Esophagus squamous epithelium (tissue), 5 donors: ENCODE data around the gene NRIP1. TPM values are rescaled to one million over a fixed set of nuclear protein-coding genes. Genes with fewer than 3 reads are reported as not detected.

Experiments used
- DNase-seq: peaks from one replicate; lab custom pipeline; 2025; lab: John Stamatoyannopoulos, UW
- H3K27ac ChIP-seq, 4 donors: fragments of 200-600 bp; sonication (generic); one replicate each; pipeline ENCODE4 v1.5.1; 2016 to 2019; ENCODE audit warnings: mild to moderate bottlenecking in 1 of 4
- H3K27me3 ChIP-seq, 4 donors: fragments of 200-600 bp; sonication (generic); 1 replicate in 3 of 4; 2 replicates in 1 of 4; pipeline versions ENCODE4 v1.5.1 to v1.6.0; 2017 to 2021; ENCODE audit warnings: antibody characterized with exemption in 1 of 4
- H3K36me3 ChIP-seq, 3 donors: fragments of 200-600 bp; sonication (generic); one replicate each; pipeline ENCODE4 v1.5.1; 2016 to 2019
- H3K4me1 ChIP-seq, 3 donors: fragments of 200-600 bp; sonication (generic); one replicate each; pipeline ENCODE4 v1.5.1; 2017 to 2019
- H3K4me3 ChIP-seq, 4 donors: fragments of 200-600 bp; sonication (generic); 1 replicate in 3 of 4; 2 replicates in 1 of 4; pipeline ENCODE4 v1.5.1; 2016 to 2019; ENCODE audit warnings: mild to moderate bottlenecking in 2 of 4, moderate library complexity in 1 of 4
- H3K9me3 ChIP-seq, 3 donors: fragments of 200-600 bp; sonication (generic); one replicate each; pipeline ENCODE4 v1.5.1; 2016 to 2019
- POLR2A ChIP-seq, 4 donors: fragments of 450-650 bp; IDR thresholded peaks; one replicate each; pipeline ENCODE4 v1.6.1; 2017; ENCODE audit warnings: antibody characterized with exemption in 4 of 4, mild to moderate bottlenecking in 4 of 4, moderate library complexity in 3 of 4
- WGBS, 2 donors: methylation state at CpG; one replicate each; pipeline ENCODE4 v1.1.5; 2018; 5-methylcytosine and 5-hydroxymethylcytosine counted together
- intact Hi-C: fragments of 100-400 bp; cut with DNase I; formaldehyde crosslinking; loops from one replicate; pipeline ENCODE4 v1.15.0; 2022
- total RNA-seq, 4 donors: library from RNA; depleted of rRNA; stranded (reverse); fragments of >200 nt; gene quantifications; one replicate each; pipeline ENCODE4 v1.1.0, GENCODE V29; 2016
- TF ChIP-seq, protein P1 (sequence below), 6 experiments: fragments of 450-650 bp in 4 of 6; fragments of 200-600 bp in 2 of 6; sonication (generic) in 2 of 6; IDR thresholded peaks; one replicate each; pipeline ENCODE4 v1.5.1; 2016 to 2019; ENCODE audit warnings: antibody characterized with exemption in 6 of 6, mild to moderate bottlenecking in 4 of 6, moderate library complexity in 4 of 6
- donor health status: DM: yes; HTN: yes; CAD: no.

NRIP1 gene
- total RNA-seq, 4 donors from 2014 or later, result 13.2 to 37.0 (median 31.1) TPM

- Histone ChIP-seq H3K36me3 (no peaks in the 10 kb centered on the region), H3K27ac (no peak overlapping the region), H3K4me1 (peaks cover 3 to 37% (median 15%) of the 10 kb centered on the region in 3 donors), H3K9me3 (no peaks in the 10 kb centered on the region), H3K27me3 (no peaks in the 10 kb centered on the region), H3K4me3 (peak overlapping the region in 1 of 4 donors; percentile 31)
- no peak for TF ChIP-seq POLR2A (IDR thresholded peaks at IDR 0.05)
- TF ChIP-seq, protein P1, sequence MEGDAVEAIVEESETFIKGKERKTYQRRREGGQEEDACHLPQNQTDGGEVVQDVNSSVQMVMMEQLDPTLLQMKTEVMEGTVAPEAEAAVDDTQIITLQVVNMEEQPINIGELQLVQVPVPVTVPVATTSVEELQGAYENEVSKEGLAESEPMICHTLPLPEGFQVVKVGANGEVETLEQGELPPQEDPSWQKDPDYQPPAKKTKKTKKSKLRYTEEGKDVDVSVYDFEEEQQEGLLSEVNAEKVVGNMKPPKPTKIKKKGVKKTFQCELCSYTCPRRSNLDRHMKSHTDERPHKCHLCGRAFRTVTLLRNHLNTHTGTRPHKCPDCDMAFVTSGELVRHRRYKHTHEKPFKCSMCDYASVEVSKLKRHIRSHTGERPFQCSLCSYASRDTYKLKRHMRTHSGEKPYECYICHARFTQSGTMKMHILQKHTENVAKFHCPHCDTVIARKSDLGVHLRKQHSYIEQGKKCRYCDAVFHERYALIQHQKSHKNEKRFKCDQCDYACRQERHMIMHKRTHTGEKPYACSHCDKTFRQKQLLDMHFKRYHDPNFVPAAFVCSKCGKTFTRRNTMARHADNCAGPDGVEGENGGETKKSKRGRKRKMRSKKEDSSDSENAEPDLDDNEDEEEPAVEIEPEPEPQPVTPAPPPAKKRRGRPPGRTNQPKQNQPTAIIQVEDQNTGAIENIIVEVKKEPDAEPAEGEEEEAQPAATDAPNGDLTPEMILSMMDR (IDR thresholded peaks at IDR 0.05), result no peak
- 61 to 62% methylated on average over 2 of the region's 2 CpGs for WGBS, 2 donors
- intact Hi-C loops, result no loop called here
- DNase-seq, result no peak
These were observed 60.0 kb downstream of the NRIP1 start for GRCh38 chr21:15004721-15005370.

DNA sequence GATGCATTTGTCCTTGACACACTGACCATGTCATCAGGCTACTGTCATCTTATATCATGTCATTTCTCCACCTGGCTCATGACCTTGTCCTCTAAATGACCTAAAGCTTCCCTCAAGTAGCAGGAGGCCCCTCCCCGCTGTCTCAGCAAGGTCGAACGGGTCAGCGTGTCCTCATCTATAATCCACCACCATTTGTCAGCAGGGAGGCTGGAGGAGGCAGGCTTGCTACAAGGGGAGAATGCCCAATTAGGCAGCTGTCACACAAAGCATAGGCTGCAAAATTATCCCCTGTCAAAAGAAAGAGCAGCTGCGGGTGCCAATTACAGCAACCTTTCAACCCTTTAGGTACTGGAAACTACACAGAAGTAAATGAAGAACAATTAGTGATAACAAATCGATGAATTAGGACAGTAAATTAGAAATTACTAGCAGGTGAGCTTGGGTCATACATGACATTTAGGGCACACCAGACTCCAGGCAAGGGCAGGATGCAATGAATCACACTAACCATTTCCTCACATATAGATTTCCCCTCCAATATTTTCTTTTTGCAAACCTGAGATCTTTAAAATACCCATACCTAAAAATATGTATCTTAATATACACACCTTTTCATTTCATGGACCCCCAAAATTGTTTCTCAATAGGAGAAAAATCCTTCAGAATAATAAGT lies 61.2 kb downstream of the NRIP1 start:
- TF ChIP-seq POLR2A (IDR thresholded peaks at IDR 0.05), result no peak
- TF ChIP-seq, protein P1 (IDR thresholded peaks at IDR 0.05), result no peak
- Histone ChIP-seq H3K4me1 (peaks cover 3 to 37% (median 15%) of the 10 kb centered on the region in 3 donors), H3K27me3 (no peaks in the 10 kb centered on the region), H3K9me3 (no peaks in the 10 kb centered on the region), H3K4me3 (no peak overlapping the region), H3K27ac (no peak overlapping the region), H3K36me3 (no peaks in the 10 kb centered on the region)
- 83 to 90% methylated on average over 5 to 6 of the region's 6 CpGs for WGBS, 2 donors
- intact Hi-C loops, result no loop called here
- DNase-seq, result no peak

DNA sequence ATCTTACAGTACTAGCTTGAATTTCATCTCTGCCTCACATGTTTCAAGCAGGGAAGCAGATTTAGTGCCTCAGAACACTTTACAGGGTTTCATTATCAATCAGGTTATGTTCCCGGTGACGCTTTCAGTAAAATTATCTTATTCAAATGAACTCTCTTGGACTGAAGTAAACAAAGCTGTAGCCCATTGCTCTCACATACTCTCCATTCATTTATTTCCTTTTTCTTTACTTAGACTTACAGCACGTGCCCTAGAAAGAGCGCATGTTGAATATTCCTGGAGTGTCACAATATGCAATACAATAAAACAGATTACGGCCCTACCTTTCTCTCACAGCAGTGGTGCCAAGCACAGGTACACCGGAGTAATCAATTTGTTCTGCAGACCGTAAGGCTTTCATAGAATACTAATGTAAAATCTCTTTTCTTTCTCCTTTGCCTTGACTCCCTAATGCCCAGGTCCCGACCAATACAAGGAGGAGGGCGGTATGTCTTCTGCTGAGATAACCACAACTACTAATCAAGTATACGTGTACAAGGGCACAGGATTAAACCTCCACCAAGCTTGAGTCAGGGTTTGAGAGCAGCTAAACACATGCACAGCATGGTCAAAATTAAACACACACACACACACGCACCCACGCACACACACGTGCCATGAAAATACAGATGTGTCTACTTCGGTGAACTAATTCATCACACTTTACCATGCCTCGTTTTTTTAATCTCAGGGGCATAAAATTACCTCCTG lies 62.8 kb downstream of the NRIP1 start:
- intact Hi-C loops, result no loop called here
- H3K27me3 ChIP-seq, result no peaks in the 10 kb centered on the region
- no peak for DNase-seq
- 76 to 84% methylated on average over 15 of the region's 15 CpGs for WGBS, 2 donors
- no peak overlapping the region for H3K4me3 ChIP-seq
- H3K36me3 ChIP-seq, result no peaks in the 10 kb centered on the region
- peaks cover 3 to 37% (median 15%) of the 10 kb centered on the region in 3 donors for H3K4me1 ChIP-seq
- TF ChIP-seq POLR2A (IDR thresholded peaks at IDR 0.05), result no peak
- TF ChIP-seq, protein P1 (IDR thresholded peaks at IDR 0.05), result no peak
- H3K27ac ChIP-seq, result no peak overlapping the region
- no peaks in the 10 kb centered on the region for H3K9me3 ChIP-seq

GRCh38 chr21:15001113-15001512 lies 63.7 kb downstream of the NRIP1 start:
- Histone ChIP-seq H3K27me3 (no peaks in the 10 kb centered on the region), H3K9me3 (no peaks in the 10 kb centered on the region), H3K36me3 (no peaks in the 10 kb centered on the region), H3K4me3 (no peak overlapping the region), H3K27ac (no peak overlapping the region), H3K4me1 (peaks cover 3 to 29% (median 12%) of the 10 kb centered on the region in 3 donors)
- no peak for DNase-seq
- intact Hi-C loops, result no loop called here
- TF ChIP-seq POLR2A (IDR thresholded peaks at IDR 0.05), result no peak
- TF ChIP-seq, protein P1 (IDR thresholded peaks at IDR 0.05), result no peak
- WGBS, 2 donors, result 63 to 67% methylated on average over 2 of the region's 2 CpGs

DNA sequence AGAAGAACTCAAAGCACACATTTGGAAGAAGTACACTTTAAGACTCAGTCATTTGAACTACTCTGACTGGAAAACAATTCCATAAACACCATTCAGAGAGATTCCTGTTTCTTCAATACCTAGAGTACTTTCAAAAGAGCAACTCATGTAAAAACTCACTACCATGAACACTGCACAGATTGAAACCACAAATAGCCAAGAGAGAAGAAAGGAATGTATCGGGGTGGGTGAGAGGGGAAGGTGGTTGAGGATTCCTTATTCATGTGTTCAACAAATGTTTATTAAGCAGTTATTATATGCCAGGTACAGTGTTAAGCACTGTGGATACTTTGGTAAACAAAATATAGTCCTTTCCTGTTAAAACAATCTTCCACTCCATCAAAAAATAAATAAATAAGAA lies 64.7 kb downstream of the NRIP1 start:
- intact Hi-C loops, result no loop called here
- peaks cover 0 to 29% (median 7%) of the 10 kb centered on the region in 3 donors for H3K4me1 ChIP-seq
- 92 to 93% methylated on average over 1 of the region's 1 CpG for whole genome bisulfite sequencing, 2 donors

More for the DNA sequence above, 64.7 kb downstream of the NRIP1 start:
- H3K9me3 ChIP-seq, result no peaks in the 10 kb centered on the region
- no peak overlapping the region for H3K4me3 ChIP-seq
- no peaks in the 10 kb centered on the region for H3K36me3 ChIP-seq
- H3K27ac ChIP-seq, result no peak overlapping the region
- no peak for DNase-seq
- H3K27me3 ChIP-seq, result no peaks in the 10 kb centered on the region
- no peak for TF ChIP-seq POLR2A (IDR thresholded peaks at IDR 0.05)
- TF ChIP-seq, protein P1 (IDR thresholded peaks at IDR 0.05), result no peak
